ENCODE results near the gene NEK4.
A peak's percentile ranks its signal among the peaks of the same experiment; 100 is the strongest.

The NEK4 gene

GRCh38 chr3:52754373-52754772, 16.4 kb downstream of the NEK4 start:
- Histone ChIP-seq H3K4me1 (ENCODE audit: insufficient read depth, poor library complexity, severe bottlenecking) (no peaks in the 10 kb centered on the region), H3K9me3 (ENCODE audit: severe bottlenecking) (no peaks in the 10 kb centered on the region), H3K36me3 (ENCODE audit: low read depth) (peaks cover 64% of the 10 kb centered on the region), H3K4me3 (ENCODE audit: severe bottlenecking) (no peak overlapping the region), H3K27ac (ENCODE audit: poor library complexity, severe bottlenecking) (no peak overlapping the region), H3K27me3 (ENCODE audit: insufficient read depth, poor library complexity, severe bottlenecking) (no peaks in the 10 kb centered on the region)
- no peak for DNase-seq (ENCODE audit: low spot score)
- no peak for TF ChIP-seq CTCF (IDR thresholded peaks at IDR 0.05; ENCODE audit: poor library complexity, severe bottlenecking)
- ATAC-seq (ENCODE audit: low read depth) = no peak

GRCh38 chr3:52752045-52752660, 18.6 kb downstream of the NEK4 start:
- ATAC-seq (ENCODE audit: low read depth) = no peak
- no peak for TF ChIP-seq CTCF (IDR thresholded peaks at IDR 0.05; ENCODE audit: poor library complexity, severe bottlenecking)
- no peak overlapping the region for H3K27ac ChIP-seq (ENCODE audit: poor library complexity, severe bottlenecking)
- no peaks in the 10 kb centered on the region for H3K4me1 ChIP-seq (ENCODE audit: insufficient read depth, poor library complexity, severe bottlenecking)
- no peak overlapping the region for H3K4me3 ChIP-seq (ENCODE audit: severe bottlenecking)
- no peaks in the 10 kb centered on the region for H3K27me3 ChIP-seq (ENCODE audit: insufficient read depth, poor library complexity, severe bottlenecking)
- DNase-seq (ENCODE audit: low spot score) = no peak
- H3K36me3 ChIP-seq (ENCODE audit: low read depth) = peaks cover 67% of the 10 kb centered on the region
- H3K9me3 ChIP-seq (ENCODE audit: severe bottlenecking) = no peaks in the 10 kb centered on the region

- peaks cover 90% of the 10 kb centered on the region for H3K36me3 ChIP-seq (ENCODE audit: low read depth)
- ATAC-seq (ENCODE audit: low read depth) = no peak
- H3K4me1 ChIP-seq (ENCODE audit: insufficient read depth, poor library complexity, severe bottlenecking) = no peaks in the 10 kb centered on the region
- no peak for TF ChIP-seq CTCF (IDR thresholded peaks at IDR 0.05; ENCODE audit: poor library complexity, severe bottlenecking)
- DNase-seq (ENCODE audit: low spot score) = no peak
- no peaks in the 10 kb centered on the region for H3K27me3 ChIP-seq (ENCODE audit: insufficient read depth, poor library complexity, severe bottlenecking)
- no peak overlapping the region for H3K27ac ChIP-seq (ENCODE audit: poor library complexity, severe bottlenecking)
- no peaks in the 10 kb centered on the region for H3K9me3 ChIP-seq (ENCODE audit: severe bottlenecking)
- H3K4me3 ChIP-seq (ENCODE audit: severe bottlenecking) = no peak overlapping the region
Observed at GRCh38 chr3:52743721-52744120, 27.0 kb downstream of the NEK4 start.

- H3K36me3 ChIP-seq (ENCODE audit: low read depth) = peaks cover 89% of the 10 kb centered on the region
- H3K4me1 ChIP-seq (ENCODE audit: insufficient read depth, poor library complexity, severe bottlenecking) = no peaks in the 10 kb centered on the region
- no peak overlapping the region for H3K27ac ChIP-seq (ENCODE audit: poor library complexity, severe bottlenecking)
- no peaks in the 10 kb centered on the region for H3K27me3 ChIP-seq (ENCODE audit: insufficient read depth, poor library complexity, severe bottlenecking)
- TF ChIP-seq CTCF (IDR thresholded peaks at IDR 0.05; ENCODE audit: poor library complexity, severe bottlenecking) = no peak
- no peak for DNase-seq (ENCODE audit: low spot score)
- no peaks in the 10 kb centered on the region for H3K9me3 ChIP-seq (ENCODE audit: severe bottlenecking)
- ATAC-seq (ENCODE audit: low read depth) = no peak
- no peak overlapping the region for H3K4me3 ChIP-seq (ENCODE audit: severe bottlenecking)
Observed at GRCh38 chr3:52743152-52743551, 27.6 kb downstream of the NEK4 start.

- DNase-seq (ENCODE audit: low spot score) (no peak), ATAC-seq (ENCODE audit: low read depth) (peak; percentile 58; the same call in 2 of the 3 replicates)
- Histone ChIP-seq H3K4me1 (ENCODE audit: insufficient read depth, poor library complexity, severe bottlenecking) (no peaks in the 10 kb centered on the region), H3K4me3 (ENCODE audit: severe bottlenecking) (no peak overlapping the region), H3K36me3 (ENCODE audit: low read depth) (peaks cover 86% of the 10 kb centered on the region), H3K27ac (ENCODE audit: poor library complexity, severe bottlenecking) (no peak overlapping the region), H3K27me3 (ENCODE audit: insufficient read depth, poor library complexity, severe bottlenecking) (no peaks in the 10 kb centered on the region), H3K9me3 (ENCODE audit: severe bottlenecking) (no peaks in the 10 kb centered on the region)
- TF ChIP-seq CTCF (IDR thresholded peaks at IDR 0.05; ENCODE audit: poor library complexity, severe bottlenecking) = peak; percentile 74
Observed at GRCh38 chr3:52742418-52743041, 28.2 kb downstream of the NEK4 start.

Measured in RWPE2 (cell line).